CD8-positive, alpha-beta memory T cell (primary cell): ENCODE data around the gene TMEM271. TPM values are rescaled to one million over a fixed set of nuclear protein-coding genes. Genes with fewer than 3 reads are reported as not detected.

ENCODE experiments used
- CTCF ChIA-PET: fragments of 350-600 bp; sonication (Branson Sonifier 250); formaldehyde crosslinking; loops from one replicate; lab custom pipeline; 2021; ENCODE audit warnings: antibody characterized with exemption; lab: Charles Lee
- POLR2A ChIA-PET: fragments of 350-600 bp; sonication (Branson Sonifier 250); formaldehyde crosslinking; loops from one replicate; lab custom pipeline; 2021; ENCODE audit warnings: antibody characterized with exemption; lab: Charles Lee
- DNase-seq, 5 donors: peaks; one replicate each; pipeline versions ENCODE4 v3.0.0 to v3.0.0-alpha.2; 2020 to 2022; ENCODE audit warnings: mixed read lengths in 1 of 5
- H3K27ac ChIP-seq: one replicate; pipeline ENCODE4 v1.7.0; 2013; ENCODE audit warnings: low read depth, mild to moderate bottlenecking, low read length, moderate library complexity
- H3K27me3 ChIP-seq: 2 replicates; pipeline ENCODE4 v1.7.0; 2013; ENCODE audit warnings: low read length, mild to moderate bottlenecking; ENCODE audit not compliant: insufficient read depth, poor library complexity, severe bottlenecking
- H3K36me3 ChIP-seq: 2 replicates; pipeline ENCODE4 v1.7.0; 2013; ENCODE audit warnings: mild to moderate bottlenecking, low read length, moderate library complexity; ENCODE audit not compliant: insufficient read depth
- H3K4me1 ChIP-seq: 2 replicates; pipeline ENCODE4 v1.7.0; 2013; ENCODE audit warnings: mild to moderate bottlenecking, low read length, moderate library complexity; ENCODE audit not compliant: insufficient read depth
- H3K4me3 ChIP-seq: 2 replicates; pipeline ENCODE4 v1.7.0; 2013; ENCODE audit warnings: mild to moderate bottlenecking, low read length
- H3K9me3 ChIP-seq: 2 replicates; pipeline ENCODE4 v1.7.0; 2013; ENCODE audit warnings: mild to moderate bottlenecking, low read length
- H3K27ac Mint-ChIP-seq, 8 donors: one replicate each; pipeline ENCODE4 v1.8.0; 2020 to 2021; ENCODE audit warnings: mixed read lengths in 8 of 8, mild to moderate bottlenecking in 6 of 8, inconsistent platforms in 3 of 8, moderate library complexity in 3 of 8
- H3K27me3 Mint-ChIP-seq, 2 donors: one replicate each; pipeline ENCODE4 v1.8.0; 2020 to 2021; ENCODE audit warnings: mixed read lengths in 2 of 2, mild to moderate bottlenecking in 1 of 2, moderate library complexity in 1 of 2
- H3K36me3 Mint-ChIP-seq, 3 donors: one replicate each; pipeline ENCODE4 v1.8.0; 2020 to 2021; ENCODE audit warnings: mixed read lengths in 3 of 3, inconsistent platforms in 1 of 3, mild to moderate bottlenecking in 1 of 3
- H3K4me1 Mint-ChIP-seq, 3 donors: one replicate each; pipeline ENCODE4 v1.8.0; 2020 to 2021; ENCODE audit warnings: mixed read lengths in 3 of 3, inconsistent platforms in 1 of 3, mild to moderate bottlenecking in 1 of 3
- H3K4me3 Mint-ChIP-seq, 7 donors: one replicate each; pipeline ENCODE4 v1.8.0; 2020 to 2021; ENCODE audit warnings: mixed read lengths in 7 of 7, mild to moderate bottlenecking in 6 of 7, moderate library complexity in 4 of 7, inconsistent platforms in 2 of 7
- H3K9me3 Mint-ChIP-seq, 5 donors: one replicate each; pipeline ENCODE4 v1.8.0; 2020 to 2022; ENCODE audit warnings: mixed read lengths in 5 of 5, mild to moderate bottlenecking in 3 of 5, moderate library complexity in 2 of 5, inconsistent platforms in 1 of 5
- polyA plus RNA-seq: library from polyadenylated mRNA; unstranded; fragments of 300-500 nt; fragmentation: Illumina TruSeq; gene quantifications from one replicate; pipeline ENCODE4 v1.2.3, GENCODE V29; 2021
- total RNA-seq, 2 experiments: library from RNA; stranded (reverse); gene quantifications; one replicate each; pipeline ENCODE4 v1.2.3, GENCODE V29; 2021

TMEM271 gene
- total and polyA plus RNA-seq, 3 experiments from 2014 or later: not detected

- ChIA-PET CTCF (no interaction called here), POLR2A (no interaction called here)
- no peaks in the 10 kb centered on the region for H3K9me3 ChIP-seq
- H3K4me3 ChIP-seq: no peak overlapping the region
- Mint-ChIP-seq H3K4me1 (no peaks in the 10 kb centered on the region), H3K4me3 (no peak overlapping the region), H3K9me3 (peaks cover 0 to 9% (median 5%) of the 10 kb centered on the region in 5 donors), H3K27me3 (no peaks in the 10 kb centered on the region), H3K36me3 (peaks cover 13 to 50% (median 28%) of the 10 kb centered on the region in 3 donors), H3K27ac (no peak overlapping the region)
- H3K36me3 ChIP-seq: peaks cover 4% of the 10 kb centered on the region
- H3K27ac ChIP-seq: no peak overlapping the region
- no peaks in the 10 kb centered on the region for H3K27me3 ChIP-seq
- H3K4me1 ChIP-seq: no peaks in the 10 kb centered on the region
- no peak for DNase-seq
Measured at GRCh38 chr4:538542-539142, 37.5 kb downstream of the TMEM271 start.

- H3K27me3 Mint-ChIP-seq: no peaks in the 10 kb centered on the region
- H3K27me3 ChIP-seq: no peaks in the 10 kb centered on the region
- H3K9me3 Mint-ChIP-seq: peaks cover 0 to 6% (median 3%) of the 10 kb centered on the region in 5 donors
- CTCF ChIA-PET: no interaction called here
- DNase-seq: no peak
- H3K9me3 ChIP-seq: no peaks in the 10 kb centered on the region
- H3K4me1 ChIP-seq: no peaks in the 10 kb centered on the region
- H3K27ac Mint-ChIP-seq: no peak overlapping the region
- peaks cover 17 to 57% (median 32%) of the 10 kb centered on the region in 3 donors for H3K36me3 Mint-ChIP-seq
- H3K4me1 Mint-ChIP-seq: no peaks in the 10 kb centered on the region
- H3K36me3 ChIP-seq: peaks cover 4% of the 10 kb centered on the region
- no peak overlapping the region for H3K27ac ChIP-seq
- POLR2A ChIA-PET: no interaction called here
- H3K4me3 Mint-ChIP-seq: no peak overlapping the region
- H3K4me3 ChIP-seq: no peak overlapping the region
Measured at GRCh38 chr4:537436-538264, 38.4 kb downstream of the TMEM271 start.

- no peak for DNase-seq
- H3K9me3 Mint-ChIP-seq: peaks cover 0 to 6% (median 2%) of the 10 kb centered on the region in 5 donors
- H3K27me3 ChIP-seq: no peaks in the 10 kb centered on the region
- H3K4me3 Mint-ChIP-seq: no peak overlapping the region
- H3K27ac Mint-ChIP-seq: no peak overlapping the region
- no peak overlapping the region for H3K27ac ChIP-seq
- no peaks in the 10 kb centered on the region for H3K9me3 ChIP-seq
- peaks cover 4% of the 10 kb centered on the region for H3K36me3 ChIP-seq
- ChIA-PET POLR2A (no interaction called here), CTCF (no interaction called here)
- H3K27me3 Mint-ChIP-seq: no peaks in the 10 kb centered on the region
- H3K4me1 ChIP-seq: no peaks in the 10 kb centered on the region
- peaks cover 23 to 69% (median 40%) of the 10 kb centered on the region in 3 donors for H3K36me3 Mint-ChIP-seq
- H3K4me3 ChIP-seq: no peak overlapping the region
- H3K4me1 Mint-ChIP-seq: no peaks in the 10 kb centered on the region
Measured at GRCh38 chr4:536351-536972, 39.6 kb downstream of the TMEM271 start.

GRCh38 chr4:535924-536281 is 40.2 kb downstream of the TMEM271 start:
- DNase-seq: no peak
- Histone ChIP-seq H3K4me1 (no peaks in the 10 kb centered on the region), H3K27ac (no peak overlapping the region), H3K4me3 (no peak overlapping the region), H3K9me3 (no peaks in the 10 kb centered on the region), H3K27me3 (no peaks in the 10 kb centered on the region), H3K36me3 (peaks cover 4% of the 10 kb centered on the region)
- Mint-ChIP-seq H3K27me3 (no peaks in the 10 kb centered on the region), H3K36me3 (peaks cover 25 to 75% (median 41%) of the 10 kb centered on the region in 3 donors), H3K9me3 (peaks cover 0 to 5% (median 2%) of the 10 kb centered on the region in 5 donors), H3K27ac (no peak overlapping the region), H3K4me1 (no peaks in the 10 kb centered on the region), H3K4me3 (no peak overlapping the region)
- ChIA-PET POLR2A (no interaction called here), CTCF (no interaction called here)

GRCh38 chr4:535181-535923 is 40.7 kb downstream of the TMEM271 start:
- no peak for DNase-seq
- Mint-ChIP-seq H3K36me3 (peaks cover 29 to 80% (median 40%) of the 10 kb centered on the region in 3 donors), H3K27ac (no peak overlapping the region), H3K4me3 (no peak overlapping the region), H3K4me1 (peaks cover 0 to 2% (median 0%) of the 10 kb centered on the region in 3 donors), H3K27me3 (no peaks in the 10 kb centered on the region), H3K9me3 (peaks cover 0 to 5% (median 2%) of the 10 kb centered on the region in 5 donors)
- Histone ChIP-seq H3K4me1 (no peaks in the 10 kb centered on the region), H3K36me3 (peaks cover 4% of the 10 kb centered on the region), H3K27me3 (no peaks in the 10 kb centered on the region), H3K4me3 (no peak overlapping the region), H3K9me3 (no peaks in the 10 kb centered on the region), H3K27ac (no peak overlapping the region)
- CTCF ChIA-PET: no interaction called here
- POLR2A ChIA-PET: no interaction called here

- POLR2A ChIA-PET: no interaction called here
- CTCF ChIA-PET: no interaction called here
- no peaks in the 10 kb centered on the region for H3K4me1 ChIP-seq
- peaks cover 4% of the 10 kb centered on the region for H3K36me3 ChIP-seq
- no peak for DNase-seq
- H3K9me3 ChIP-seq: no peaks in the 10 kb centered on the region
- H3K4me3 ChIP-seq: no peak overlapping the region
- Mint-ChIP-seq H3K36me3 (peaks cover 33 to 87% (median 42%) of the 10 kb centered on the region in 3 donors), H3K9me3 (peaks cover 0 to 3% (median 2%) of the 10 kb centered on the region in 5 donors), H3K27ac (no peak overlapping the region), H3K4me3 (no peak overlapping the region), H3K4me1 (peaks cover 0 to 4% (median 0%) of the 10 kb centered on the region in 3 donors), H3K27me3 (no peaks in the 10 kb centered on the region)
- H3K27me3 ChIP-seq: no peaks in the 10 kb centered on the region
- no peak overlapping the region for H3K27ac ChIP-seq
Measured at GRCh38 chr4:534576-535151, 41.4 kb downstream of the TMEM271 start.

GRCh38 chr4:534101-534575 is 42.0 kb downstream of the TMEM271 start:
- Histone ChIP-seq H3K27ac (no peak overlapping the region), H3K4me3 (no peak overlapping the region), H3K36me3 (peaks cover 4% of the 10 kb centered on the region), H3K27me3 (no peaks in the 10 kb centered on the region), H3K4me1 (no peaks in the 10 kb centered on the region), H3K9me3 (no peaks in the 10 kb centered on the region)
- Mint-ChIP-seq H3K4me1 (peaks cover 0 to 4% (median 0%) of the 10 kb centered on the region in 3 donors), H3K36me3 (peaks cover 33 to 87% (median 38%) of the 10 kb centered on the region in 3 donors), H3K27me3 (no peaks in the 10 kb centered on the region), H3K4me3 (no peak overlapping the region), H3K27ac (no peak overlapping the region), H3K9me3 (peaks cover 0 to 2% (median 1%) of the 10 kb centered on the region in 5 donors)
- ChIA-PET POLR2A (no interaction called here), CTCF (no interaction called here)
- no peak for DNase-seq
